ENCODE results near the gene CCDC89.
A peak's percentile ranks its signal among the peaks of the same experiment; 100 is the strongest.

CCDC89 gene

DNA sequence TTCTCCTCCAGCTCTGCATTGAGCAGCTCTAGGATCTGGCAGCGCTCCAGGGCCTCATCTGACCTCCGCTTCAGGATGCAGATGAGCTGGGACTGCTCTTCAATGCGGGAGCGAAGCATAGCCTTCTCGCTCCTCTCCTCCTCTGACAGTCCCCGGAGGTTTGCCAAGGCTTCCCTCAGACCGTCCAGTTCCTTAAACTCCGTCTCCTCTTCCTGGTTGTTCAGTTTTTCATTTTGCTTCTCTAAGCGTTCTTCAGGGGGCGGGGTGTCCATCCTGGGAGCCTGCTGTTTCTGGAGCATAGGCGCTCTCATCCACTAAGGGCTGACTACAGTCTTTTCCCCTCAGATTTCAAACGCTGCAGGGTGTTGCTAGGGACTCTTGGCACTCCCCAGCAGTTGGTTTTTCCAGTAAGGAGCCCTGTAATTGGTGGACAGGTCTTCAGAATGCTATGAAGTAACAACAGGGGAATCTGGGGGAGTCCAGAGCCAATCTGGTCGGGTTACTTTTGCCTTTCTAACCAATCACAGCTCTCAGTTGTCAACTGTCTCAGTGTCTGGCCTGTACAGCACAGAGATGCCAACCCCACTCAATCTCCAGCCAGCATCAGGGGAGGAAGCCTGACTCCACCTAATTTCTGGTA lies at the start of gene CCDC89:
Gene CCDC89 (minus strand): TSS at position 376 of the 640 bp plus-strand sequence. CDS start 65 bp downstream, at position 311.
- no peak for TF ChIP-seq CREB1 (IDR thresholded peaks at IDR 0.05; ENCODE audit: low read depth)
- no peak for TF ChIP-seq EGR1 (IDR thresholded peaks at IDR 0.05)
- no peak for TF ChIP-seq RAD21 (IDR thresholded peaks at IDR 0.05; ENCODE audit: low read depth)
- TF ChIP-seq FOXM1 (IDR thresholded peaks at IDR 0.05; ENCODE audit: borderline replicate concordance, low read depth): no peak
- TF ChIP-seq YY1 (IDR thresholded peaks at IDR 0.05; ENCODE audit: low read depth): no peak
- no peak for TF ChIP-seq EP300 (IDR thresholded peaks at IDR 0.05; ENCODE audit: borderline replicate concordance)
- TF ChIP-seq ZBTB7A (IDR thresholded peaks at IDR 0.05; ENCODE audit: low read depth): no peak

GRCh38 chr11:85732965-85733364 lies 47.0 kb upstream of the CCDC89 start:
- TF ChIP-seq FOXM1 (IDR thresholded peaks at IDR 0.05; ENCODE audit: borderline replicate concordance, low read depth) (no peak), ZBTB7A (IDR thresholded peaks at IDR 0.05; ENCODE audit: low read depth) (no peak), RAD21 (IDR thresholded peaks at IDR 0.05; ENCODE audit: low read depth) (no peak)
- TF ChIP-seq, protein P1, sequence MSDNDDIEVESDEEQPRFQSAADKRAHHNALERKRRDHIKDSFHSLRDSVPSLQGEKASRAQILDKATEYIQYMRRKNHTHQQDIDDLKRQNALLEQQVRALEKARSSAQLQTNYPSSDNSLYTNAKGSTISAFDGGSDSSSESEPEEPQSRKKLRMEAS (IDR thresholded peaks at IDR 0.05): no peak
- TF ChIP-seq, protein P2, sequence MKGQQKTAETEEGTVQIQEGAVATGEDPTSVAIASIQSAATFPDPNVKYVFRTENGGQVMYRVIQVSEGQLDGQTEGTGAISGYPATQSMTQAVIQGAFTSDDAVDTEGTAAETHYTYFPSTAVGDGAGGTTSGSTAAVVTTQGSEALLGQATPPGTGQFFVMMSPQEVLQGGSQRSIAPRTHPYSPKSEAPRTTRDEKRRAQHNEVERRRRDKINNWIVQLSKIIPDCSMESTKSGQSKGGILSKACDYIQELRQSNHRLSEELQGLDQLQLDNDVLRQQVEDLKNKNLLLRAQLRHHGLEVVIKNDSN (IDR thresholded peaks at IDR 0.05): no peak

DNA sequence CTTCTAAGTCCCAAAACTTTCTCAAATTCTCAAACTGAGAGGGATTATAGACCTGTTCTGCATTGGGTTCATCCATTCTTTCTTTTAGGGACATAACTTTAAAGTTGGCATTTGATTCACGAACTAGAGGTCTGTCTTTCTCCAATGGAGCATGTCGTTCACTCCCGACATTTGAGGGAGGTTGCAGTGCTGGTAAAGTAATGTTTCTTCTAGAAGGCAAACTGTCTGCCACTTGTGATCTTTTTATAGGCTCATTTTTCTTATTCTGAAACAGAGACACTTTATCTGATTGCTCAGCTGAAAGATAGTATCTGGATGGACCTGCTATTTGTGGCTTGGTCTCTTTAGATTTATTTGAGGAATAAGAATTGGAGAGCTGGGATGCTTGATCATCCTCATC lies 40.4 kb upstream of the CCDC89 start:
- no peak for TF ChIP-seq CEBPB (IDR thresholded peaks at IDR 0.05)
- TF ChIP-seq NFIC (IDR thresholded peaks at IDR 0.05): no peak

DNA sequence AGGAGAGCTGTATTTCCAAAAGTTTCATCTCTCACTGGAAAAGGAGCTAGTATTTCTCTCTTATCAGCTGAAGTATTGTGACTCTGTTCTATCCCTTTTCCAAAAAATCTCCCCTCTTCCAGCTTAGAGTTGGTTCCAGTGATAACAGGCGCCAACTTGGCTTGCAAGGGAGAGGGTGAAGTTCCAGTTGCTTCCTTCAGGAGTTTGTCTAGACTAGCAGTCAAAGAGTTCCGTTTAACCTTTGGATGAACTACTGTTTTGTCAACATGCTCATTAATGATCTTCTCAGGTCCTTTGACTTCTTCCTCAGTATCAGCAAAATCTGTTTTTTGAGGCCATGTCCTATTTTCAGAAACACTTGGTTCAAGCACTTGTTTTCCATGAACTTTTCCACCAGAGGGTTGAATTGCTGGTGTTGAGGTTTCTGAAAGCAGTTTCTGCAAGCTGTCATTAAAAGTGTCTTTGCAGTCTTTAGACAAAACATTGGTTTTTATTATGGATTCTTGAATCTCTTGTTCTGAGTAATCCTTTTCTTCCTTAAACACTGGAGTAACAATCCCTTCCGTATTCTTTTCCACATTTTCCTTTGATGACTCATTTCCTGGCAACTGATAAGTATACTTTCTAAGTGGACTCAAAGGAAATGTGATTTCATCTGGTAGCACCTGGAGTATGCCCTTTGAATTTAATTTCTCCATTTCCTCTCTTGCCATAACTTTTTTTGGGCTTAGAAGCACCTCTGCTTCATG lies 39.7 kb upstream of the CCDC89 start:
- TF ChIP-seq YY1 (IDR thresholded peaks at IDR 0.05; ENCODE audit: low read depth) (no peak), NFIC (IDR thresholded peaks at IDR 0.05) (peak; percentile 73), TEAD4 (IDR thresholded peaks at IDR 0.05) (peak; percentile 85), TCF12 (IDR thresholded peaks at IDR 0.05; ENCODE audit: low read depth) (no peak)
- TF ChIP-seq, protein P1 (IDR thresholded peaks at IDR 0.05): no peak

DNA sequence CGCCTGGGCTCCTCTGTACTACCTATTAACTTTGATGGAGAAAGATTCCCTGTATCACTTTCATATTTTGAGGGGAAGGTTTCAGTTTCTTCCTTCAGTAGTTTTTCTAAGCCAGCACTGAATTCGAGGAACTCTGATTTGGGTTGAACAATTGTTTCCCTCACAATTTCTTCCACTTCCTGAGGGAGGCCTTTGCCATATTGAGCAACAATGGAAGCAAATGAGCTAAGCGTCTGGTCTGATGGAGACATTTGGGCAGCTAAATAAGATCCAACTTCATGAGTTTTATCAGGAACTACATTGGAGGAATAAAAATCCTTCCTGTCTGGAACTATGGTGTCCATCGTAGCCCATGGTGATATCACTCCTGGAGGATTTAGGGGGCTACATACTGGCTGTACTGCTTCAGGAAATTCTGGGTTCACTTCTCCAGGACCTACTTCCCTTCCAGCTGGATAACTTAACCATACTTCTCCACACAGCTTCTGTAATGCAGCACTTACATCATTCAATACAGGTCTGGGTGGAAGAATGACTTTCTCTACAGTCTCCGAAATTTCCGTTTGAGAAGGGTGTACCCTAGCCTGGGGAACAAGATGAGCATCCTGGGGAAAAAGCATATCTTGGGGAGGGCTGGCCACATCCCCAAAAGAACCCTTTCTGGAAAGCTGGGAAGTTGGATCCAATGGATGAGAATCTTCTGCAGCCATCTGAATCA lies 38.9 kb upstream of the CCDC89 start:
- TF ChIP-seq ZBTB7A (IDR thresholded peaks at IDR 0.05; ENCODE audit: low read depth) (no peak), TCF12 (IDR thresholded peaks at IDR 0.05; ENCODE audit: low read depth) (no peak), RAD21 (IDR thresholded peaks at IDR 0.05; ENCODE audit: low read depth) (no peak), NFIC (IDR thresholded peaks at IDR 0.05) (no peak), CEBPB (IDR thresholded peaks at IDR 0.05) (no peak), TEAD4 (IDR thresholded peaks at IDR 0.05) (no peak), FOXM1 (IDR thresholded peaks at IDR 0.05; ENCODE audit: borderline replicate concordance, low read depth) (no peak), EP300 (IDR thresholded peaks at IDR 0.05; ENCODE audit: borderline replicate concordance) (no peak)
- TF ChIP-seq, protein P1 (IDR thresholded peaks at IDR 0.05): no peak
- TF ChIP-seq, protein P2 (IDR thresholded peaks at IDR 0.05): no peak
- TF ChIP-seq, protein P3, sequence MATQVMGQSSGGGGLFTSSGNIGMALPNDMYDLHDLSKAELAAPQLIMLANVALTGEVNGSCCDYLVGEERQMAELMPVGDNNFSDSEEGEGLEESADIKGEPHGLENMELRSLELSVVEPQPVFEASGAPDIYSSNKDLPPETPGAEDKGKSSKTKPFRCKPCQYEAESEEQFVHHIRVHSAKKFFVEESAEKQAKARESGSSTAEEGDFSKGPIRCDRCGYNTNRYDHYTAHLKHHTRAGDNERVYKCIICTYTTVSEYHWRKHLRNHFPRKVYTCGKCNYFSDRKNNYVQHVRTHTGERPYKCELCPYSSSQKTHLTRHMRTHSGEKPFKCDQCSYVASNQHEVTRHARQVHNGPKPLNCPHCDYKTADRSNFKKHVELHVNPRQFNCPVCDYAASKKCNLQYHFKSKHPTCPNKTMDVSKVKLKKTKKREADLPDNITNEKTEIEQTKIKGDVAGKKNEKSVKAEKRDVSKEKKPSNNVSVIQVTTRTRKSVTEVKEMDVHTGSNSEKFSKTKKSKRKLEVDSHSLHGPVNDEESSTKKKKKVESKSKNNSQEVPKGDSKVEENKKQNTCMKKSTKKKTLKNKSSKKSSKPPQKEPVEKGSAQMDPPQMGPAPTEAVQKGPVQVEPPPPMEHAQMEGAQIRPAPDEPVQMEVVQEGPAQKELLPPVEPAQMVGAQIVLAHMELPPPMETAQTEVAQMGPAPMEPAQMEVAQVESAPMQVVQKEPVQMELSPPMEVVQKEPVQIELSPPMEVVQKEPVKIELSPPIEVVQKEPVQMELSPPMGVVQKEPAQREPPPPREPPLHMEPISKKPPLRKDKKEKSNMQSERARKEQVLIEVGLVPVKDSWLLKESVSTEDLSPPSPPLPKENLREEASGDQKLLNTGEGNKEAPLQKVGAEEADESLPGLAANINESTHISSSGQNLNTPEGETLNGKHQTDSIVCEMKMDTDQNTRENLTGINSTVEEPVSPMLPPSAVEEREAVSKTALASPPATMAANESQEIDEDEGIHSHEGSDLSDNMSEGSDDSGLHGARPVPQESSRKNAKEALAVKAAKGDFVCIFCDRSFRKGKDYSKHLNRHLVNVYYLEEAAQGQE (IDR thresholded peaks at IDR 0.05; ENCODE audit: low read depth): no peak

GRCh38 chr11:85723088-85723487 lies 37.1 kb upstream of the CCDC89 start:
- no peak for TF ChIP-seq EGR1 (IDR thresholded peaks at IDR 0.05)
- TF ChIP-seq ZBTB7A (IDR thresholded peaks at IDR 0.05; ENCODE audit: low read depth): no peak
- no peak for TF ChIP-seq RAD21 (IDR thresholded peaks at IDR 0.05; ENCODE audit: low read depth)
- no peak for TF ChIP-seq NFIC (IDR thresholded peaks at IDR 0.05)
- TF ChIP-seq CEBPB (IDR thresholded peaks at IDR 0.05): no peak
- no peak for TF ChIP-seq YY1 (IDR thresholded peaks at IDR 0.05; ENCODE audit: low read depth)
- TF ChIP-seq, protein P3 (IDR thresholded peaks at IDR 0.05; ENCODE audit: low read depth): no peak
